ENCODE data around the gene UCK2.

The UCK2 gene

DNA sequence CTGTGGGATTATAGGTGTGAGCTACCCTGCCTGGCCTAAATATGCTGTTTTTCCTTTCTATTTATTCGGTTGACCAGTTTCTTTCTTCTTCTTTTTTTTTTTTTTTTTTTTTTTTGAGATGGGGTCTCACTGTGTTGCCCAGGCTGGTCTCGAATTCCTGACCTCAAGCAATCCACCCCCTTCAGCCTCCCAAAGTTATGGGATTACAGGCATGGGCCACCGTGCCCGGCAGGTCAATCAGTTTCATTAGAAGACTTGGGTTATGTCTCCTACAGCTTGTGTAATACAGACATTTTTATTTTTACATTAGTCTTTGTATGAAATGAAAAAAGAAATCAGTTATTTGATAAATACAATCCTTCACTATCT lies 61.1 kb downstream of the UCK2 start:
- H3K27ac ChIP-seq (ENCODE audit: low read depth, low read length, poor library complexity, severe bottlenecking): no peak overlapping the region
- H3K27me3 ChIP-seq (ENCODE audit: insufficient read depth, low read length): no peaks in the 10 kb centered on the region
- TF ChIP-seq EZH2 (IDR thresholded peaks at IDR 0.05; ENCODE audit: borderline replicate concordance, low read length): no peak
- TF ChIP-seq, protein P1, sequence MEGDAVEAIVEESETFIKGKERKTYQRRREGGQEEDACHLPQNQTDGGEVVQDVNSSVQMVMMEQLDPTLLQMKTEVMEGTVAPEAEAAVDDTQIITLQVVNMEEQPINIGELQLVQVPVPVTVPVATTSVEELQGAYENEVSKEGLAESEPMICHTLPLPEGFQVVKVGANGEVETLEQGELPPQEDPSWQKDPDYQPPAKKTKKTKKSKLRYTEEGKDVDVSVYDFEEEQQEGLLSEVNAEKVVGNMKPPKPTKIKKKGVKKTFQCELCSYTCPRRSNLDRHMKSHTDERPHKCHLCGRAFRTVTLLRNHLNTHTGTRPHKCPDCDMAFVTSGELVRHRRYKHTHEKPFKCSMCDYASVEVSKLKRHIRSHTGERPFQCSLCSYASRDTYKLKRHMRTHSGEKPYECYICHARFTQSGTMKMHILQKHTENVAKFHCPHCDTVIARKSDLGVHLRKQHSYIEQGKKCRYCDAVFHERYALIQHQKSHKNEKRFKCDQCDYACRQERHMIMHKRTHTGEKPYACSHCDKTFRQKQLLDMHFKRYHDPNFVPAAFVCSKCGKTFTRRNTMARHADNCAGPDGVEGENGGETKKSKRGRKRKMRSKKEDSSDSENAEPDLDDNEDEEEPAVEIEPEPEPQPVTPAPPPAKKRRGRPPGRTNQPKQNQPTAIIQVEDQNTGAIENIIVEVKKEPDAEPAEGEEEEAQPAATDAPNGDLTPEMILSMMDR (IDR thresholded peaks at IDR 0.05; ENCODE audit: low read length): no peak
- no peak overlapping the region for H3K9ac ChIP-seq (ENCODE audit: low read length)
- H2AFZ ChIP-seq (ENCODE audit: low read length): no peak overlapping the region
- no peaks in the 10 kb centered on the region for H4K20me1 ChIP-seq (ENCODE audit: insufficient read depth, low read length)
- H3K79me2 ChIP-seq (ENCODE audit: insufficient read depth, low read length): peaks cover 55% of the 10 kb centered on the region
- H3K4me1 ChIP-seq (ENCODE audit: insufficient read depth, low read length, severe bottlenecking): peaks cover 47% of the 10 kb centered on the region
- peaks cover 36% of the 10 kb centered on the region for H3K36me3 ChIP-seq (ENCODE audit: insufficient read depth, low read length)
- no peaks in the 10 kb centered on the region for H3F3A ChIP-seq (ENCODE audit: insufficient read depth, low read length)
- H3K9me2 ChIP-seq (ENCODE audit: low read depth, low read length): no peaks in the 10 kb centered on the region
- no peaks in the 10 kb centered on the region for H3K9me3 ChIP-seq (ENCODE audit: low read length)
- no peak overlapping the region for H3K4me3 ChIP-seq (ENCODE audit: low read depth, low read length, poor library complexity, severe bottlenecking)
- no peak overlapping the region for H3K4me2 ChIP-seq (ENCODE audit: low read length)

DNA sequence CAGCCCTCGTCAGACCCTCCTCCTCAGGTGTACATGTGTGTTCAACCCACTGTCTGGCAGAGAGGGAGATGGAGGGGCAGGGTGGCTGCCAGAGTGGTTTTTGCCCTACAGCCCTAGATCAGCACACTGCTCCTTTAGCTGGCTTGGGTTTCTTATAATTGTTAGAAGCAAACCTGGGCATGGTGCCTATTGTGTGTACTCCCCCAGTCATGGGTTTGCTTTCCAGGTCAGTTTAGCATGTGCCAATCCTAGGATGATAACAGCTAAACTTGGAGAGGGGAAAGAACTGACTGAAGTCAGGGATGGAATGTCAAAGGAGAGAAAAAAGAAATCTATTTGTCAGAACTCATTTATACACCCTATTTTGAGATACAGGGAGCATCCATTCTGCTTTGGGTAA lies 63.3 kb downstream of the UCK2 start:
- Histone ChIP-seq H2AFZ (ENCODE audit: low read length) (no peak overlapping the region), H3K4me1 (ENCODE audit: insufficient read depth, low read length, severe bottlenecking) (peaks cover 25% of the 10 kb centered on the region), H3K9me2 (ENCODE audit: low read depth, low read length) (no peaks in the 10 kb centered on the region), H3F3A (ENCODE audit: insufficient read depth, low read length) (no peaks in the 10 kb centered on the region), H3K4me3 (ENCODE audit: low read depth, low read length, poor library complexity, severe bottlenecking) (no peak overlapping the region), H3K27ac (ENCODE audit: low read depth, low read length, poor library complexity, severe bottlenecking) (no peak overlapping the region), H3K9ac (ENCODE audit: low read length) (no peak overlapping the region), H3K27me3 (ENCODE audit: insufficient read depth, low read length) (no peaks in the 10 kb centered on the region), H3K9me3 (ENCODE audit: low read length) (no peaks in the 10 kb centered on the region), H3K4me2 (ENCODE audit: low read length) (no peak overlapping the region), H4K20me1 (ENCODE audit: insufficient read depth, low read length) (no peaks in the 10 kb centered on the region), H3K79me2 (ENCODE audit: insufficient read depth, low read length) (peaks cover 34% of the 10 kb centered on the region), H3K36me3 (ENCODE audit: insufficient read depth, low read length) (peaks cover 58% of the 10 kb centered on the region)
- no peak for TF ChIP-seq EZH2 (IDR thresholded peaks at IDR 0.05; ENCODE audit: borderline replicate concordance, low read length)
- TF ChIP-seq, protein P1 (IDR thresholded peaks at IDR 0.05; ENCODE audit: low read length): no peak

DNA sequence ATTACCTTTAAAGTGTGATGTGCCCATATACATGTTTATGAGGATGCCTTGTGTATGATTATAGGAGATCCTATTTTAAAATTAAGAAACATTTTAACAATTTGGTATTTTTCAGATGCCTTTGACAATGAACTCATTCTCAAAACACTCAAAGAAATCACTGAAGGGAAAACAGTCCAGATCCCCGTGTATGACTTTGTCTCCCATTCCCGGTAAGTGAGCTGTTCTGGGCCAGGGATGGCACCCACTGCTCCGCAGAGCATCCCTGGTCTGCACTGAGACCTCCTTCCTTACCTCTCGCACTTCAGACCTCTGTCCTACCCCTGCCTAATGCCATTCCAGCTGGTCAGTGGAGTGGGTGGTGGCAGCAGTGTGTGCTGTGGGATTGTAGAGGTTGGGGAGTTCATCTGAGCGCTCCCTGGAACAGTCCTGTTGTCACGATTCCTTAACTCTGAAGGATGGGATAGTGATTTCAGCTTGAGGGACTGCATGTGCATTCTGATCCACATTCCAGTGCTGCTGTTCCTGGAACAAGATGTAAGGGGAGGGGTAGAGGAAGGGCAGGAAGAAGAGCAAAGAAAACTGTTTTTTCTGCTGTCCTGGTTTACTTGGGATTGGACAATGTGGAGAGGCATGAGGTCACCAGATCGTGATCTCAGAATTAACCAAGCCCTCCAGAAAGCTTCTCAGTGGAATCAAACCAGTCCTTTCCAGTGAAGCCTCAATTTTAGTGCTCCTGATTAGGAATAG lies 63.9 kb downstream of the UCK2 start:
- Histone ChIP-seq H3K9ac (ENCODE audit: low read length) (no peak overlapping the region), H3K4me1 (ENCODE audit: insufficient read depth, low read length, severe bottlenecking) (peaks cover 19% of the 10 kb centered on the region), H3K9me3 (ENCODE audit: low read length) (no peaks in the 10 kb centered on the region), H3F3A (ENCODE audit: insufficient read depth, low read length) (no peaks in the 10 kb centered on the region), H2AFZ (ENCODE audit: low read length) (no peak overlapping the region), H3K27ac (ENCODE audit: low read depth, low read length, poor library complexity, severe bottlenecking) (no peak overlapping the region), H3K79me2 (ENCODE audit: insufficient read depth, low read length) (peaks cover 28% of the 10 kb centered on the region), H3K27me3 (ENCODE audit: insufficient read depth, low read length) (no peaks in the 10 kb centered on the region), H3K4me3 (ENCODE audit: low read depth, low read length, poor library complexity, severe bottlenecking) (no peak overlapping the region), H4K20me1 (ENCODE audit: insufficient read depth, low read length) (no peaks in the 10 kb centered on the region), H3K36me3 (ENCODE audit: insufficient read depth, low read length) (peaks cover 64% of the 10 kb centered on the region), H3K9me2 (ENCODE audit: low read depth, low read length) (no peaks in the 10 kb centered on the region), H3K4me2 (ENCODE audit: low read length) (no peak overlapping the region)
- TF ChIP-seq, protein P1 (IDR thresholded peaks at IDR 0.05; ENCODE audit: low read length): no peak
- TF ChIP-seq EZH2 (IDR thresholded peaks at IDR 0.05; ENCODE audit: borderline replicate concordance, low read length): no peak
